GM12878 (cell line): ENCODE data around the gene GALNT15. TPM values are rescaled to one million over a fixed set of nuclear protein-coding genes. Genes with fewer than 3 reads are reported as not detected.
A peak's percentile ranks its signal among the peaks of the same experiment; 100 is the strongest.

ENCODE experiments used
- ATAC-seq: fragments of 200-7000 bp; cut with Tn5 transposase; 3 replicates; pipeline ENCODE4 v1.9.1; 2020; ENCODE audit warnings: mild to moderate bottlenecking, moderate library complexity
- BruUV-seq: library from RNA; stranded (reverse); fragments of 400-500 nt; replicated peaks from 2 replicates; lab custom pipeline; 2021; lab: Mats Ljungman, UMichigan
- CTCF ChIA-PET: fragments of 300-600 bp; sonication (Branson Sonifier 250); formaldehyde crosslinking; extraction: SDS; loops from one replicate; lab custom pipeline; 2021; ENCODE audit warnings: inconsistent platforms; lab: Yijun Ruan, JAX
- POLR2A ChIA-PET: fragments of 350-600 bp; formaldehyde crosslinking; extraction: SDS; loops from one replicate; lab custom pipeline; 2021; ENCODE audit warnings: inconsistent platforms; lab: Charles Lee
- RAD21 ChIA-PET: fragments of 300-600 bp; sonication (Branson Sonifier 250); formaldehyde crosslinking; loops from one replicate; lab custom pipeline; 2023; ENCODE audit warnings: antibody characterized with exemption; ENCODE audit not compliant: unreplicated experiment; lab: Charles Lee
- SMC1A ChIA-PET: fragments of 300-600 bp; sonication (Branson Sonifier 250); formaldehyde crosslinking; loops from one replicate; lab custom pipeline; 2023; ENCODE audit not compliant: unreplicated experiment, uncharacterized antibody; lab: Charles Lee
- DNase-seq: peaks from one replicate; pipeline ENCODE4 v3.0.0-alpha.2; 2011; ENCODE audit warnings: low read depth, low spot score
- FAIRE-seq: peaks from 3 replicates; lab custom pipeline; 2011; peaks lifted over from hg19 to GRCh38; lab: Jason Lieb, UNC
- H2AFZ ChIP-seq: 2 replicates; pipeline ENCODE4 v1.6.0; 2011; ENCODE audit warnings: low read depth, low read length, control low read depth; ENCODE audit not compliant: control insufficient read depth
- H3K27ac ChIP-seq: 2 replicates; pipeline ENCODE4 v1.5.1; 2011; ENCODE audit warnings: control low read depth; ENCODE audit not compliant: control insufficient read depth, insufficient read depth
- H3K27me3 ChIP-seq, 2 experiments: replicated peaks in 1 of 2; 2 replicates each; pipeline versions ENCODE4 v1.6.0 to v1.6.1; 2011; ENCODE audit warnings: low read length in 1 of 2; ENCODE audit not compliant: control insufficient read depth in 2 of 2, insufficient read depth in 2 of 2
- H3K36me3 ChIP-seq, 2 experiments: 2 replicates each; pipeline ENCODE4 v1.5.1; 2011; ENCODE audit warnings: low read length in 1 of 2; ENCODE audit not compliant: control insufficient read depth in 2 of 2, insufficient read depth in 2 of 2
- H3K4me1 ChIP-seq: 2 replicates; pipeline ENCODE4 v1.6.1; 2011; ENCODE audit warnings: mild to moderate bottlenecking, low read length, moderate library complexity, mixed read lengths; ENCODE audit not compliant: control insufficient read depth, insufficient read depth
- H3K4me2 ChIP-seq: 2 replicates; pipeline ENCODE4 v1.6.0; 2011; ENCODE audit warnings: control low read depth; ENCODE audit not compliant: control insufficient read depth, insufficient read depth
- H3K4me3 ChIP-seq: fragments of 200-600 bp; sonication (generic); 2 replicates; pipeline ENCODE4 v1.5.1; 2016
- H3K79me2 ChIP-seq: 2 replicates; pipeline ENCODE4 v1.6.0; 2011; ENCODE audit warnings: low read length; ENCODE audit not compliant: control insufficient read depth, insufficient read depth
- H3K9ac ChIP-seq: 2 replicates; pipeline ENCODE4 v1.8.0; 2011; ENCODE audit warnings: low read length, control low read depth, mixed read lengths; ENCODE audit not compliant: control insufficient read depth, insufficient read depth
- H3K9me3 ChIP-seq: replicated peaks from 3 replicates; pipeline ENCODE4 v1.5.1; 2011; ENCODE audit warnings: mild to moderate bottlenecking, low read length; ENCODE audit not compliant: control insufficient read depth, insufficient read depth
- H4K20me1 ChIP-seq: 2 replicates; pipeline ENCODE4 v1.6.0; 2011; ENCODE audit not compliant: control insufficient read depth, insufficient read depth
- ATF7 ChIP-seq: fragments of 450-650 bp; IDR thresholded peaks from 2 replicates; pipeline ENCODE4 v1.6.1; 2016; ENCODE audit warnings: low read depth, mild to moderate bottlenecking
- BCL3 ChIP-seq: IDR thresholded peaks from 2 replicates; pipeline ENCODE4 v1.6.1; 2011; ENCODE audit warnings: borderline replicate concordance, low read depth, mild to moderate bottlenecking, moderate library complexity, low read length; ENCODE audit not compliant: insufficient read depth, poor library complexity, severe bottlenecking
- ESRRA ChIP-seq: IDR thresholded peaks from 2 replicates; pipeline ENCODE4 v1.6.1; 2012; ENCODE audit warnings: mild to moderate bottlenecking, low read length, improper control_type of control experiment
- IKZF1 ChIP-seq: fragments of 450-650 bp; conservative IDR thresholded peaks from 2 replicates; pipeline ENCODE4 v1.6.1; 2017; ENCODE audit warnings: antibody characterized with exemption, mild to moderate bottlenecking
- IKZF2 ChIP-seq, 2 experiments: fragments of 450-650 bp; IDR thresholded peaks; 2 replicates each; pipeline ENCODE4 v1.6.1; 2017; ENCODE audit warnings: mild to moderate bottlenecking in 2 of 2, moderate library complexity in 2 of 2
- MEF2B ChIP-seq: fragments of 450-650 bp; IDR thresholded peaks from 2 replicates; pipeline ENCODE4 v1.6.1; 2018; ENCODE audit warnings: mild to moderate bottlenecking, moderate library complexity; ENCODE audit not compliant: partially characterized antibody, poor library complexity, severe bottlenecking
- MTA2 ChIP-seq: fragments of 450-650 bp; IDR thresholded peaks from 2 replicates; pipeline ENCODE4 v1.6.1; 2016; ENCODE audit warnings: low read depth, mild to moderate bottlenecking, moderate library complexity
- MXI1 ChIP-seq: fragments of 150-350 bp; IDR thresholded peaks from 2 replicates; pipeline ENCODE4 v1.6.1; 2011; ENCODE audit warnings: low read depth, mild to moderate bottlenecking, inconsistent platforms, low read length, improper control_type of control experiment
- POU2F2 ChIP-seq: IDR thresholded peaks from 3 replicates; pipeline ENCODE4 v1.6.1; 2011; ENCODE audit warnings: low read depth, mild to moderate bottlenecking, low read length, borderline replicate concordance
- RELB ChIP-seq: fragments of 450-650 bp; IDR thresholded peaks from 2 replicates; pipeline ENCODE4 v1.6.1; 2017; ENCODE audit warnings: low read depth, mild to moderate bottlenecking, moderate library complexity
- RUNX3 ChIP-seq: IDR thresholded peaks from 2 replicates; pipeline ENCODE4 v1.6.1; 2012; ENCODE audit warnings: low read length, inconsistent platforms
- YY1 ChIP-seq: IDR thresholded peaks from 2 replicates; pipeline ENCODE4 v1.6.1; 2011; ENCODE audit warnings: low read depth, mild to moderate bottlenecking, low read length
- ZNF217 ChIP-seq: fragments of 450-650 bp; IDR thresholded peaks from 2 replicates; pipeline ENCODE4 v1.6.1; 2017; ENCODE audit warnings: antibody characterized with exemption, mild to moderate bottlenecking
- ZNF384 ChIP-seq: IDR thresholded peaks from 2 replicates; pipeline ENCODE4 v1.6.1; 2012; ENCODE audit warnings: low read depth, mild to moderate bottlenecking, low read length, improper control_type of control experiment, borderline replicate concordance
- WGBS: methylation state at CpG from one replicate; pipeline ENCODE4 v1.1.6; 2016; ENCODE audit warnings: low lambda C conversion rate; ENCODE audit not compliant: insufficient replicate concordance, insufficient coverage; ENCODE audit errors: missing lambda C conversion rate; 5-methylcytosine and 5-hydroxymethylcytosine counted together
- in situ Hi-C: fragments of 300-500 bp; cut with MboI; formaldehyde crosslinking; loops from 9 replicates; pipeline ENCODE4 v1.14.3; 2018; ENCODE audit warnings: mixed read lengths
- intact Hi-C: fragments of 100-400 bp; cut with micrococcal nuclease; formaldehyde crosslinking; loops from one replicate; pipeline ENCODE4 v1.14.2; 2022; ENCODE audit not compliant: unreplicated experiment
- polyA plus RNA-seq, 11 experiments: library from polyadenylated mRNA; depleted of rRNA in 4 of 11; unstranded in 6 of 11; stranded (reverse) in 5 of 11; fragments of >200 nt; fragmentation: Nextera tagmentation in 4 of 11; fragmentation: Illumina TruSeq in 1 of 11; extraction: Ambion mirVana in 4 of 11; extraction: Trizol in 1 of 11; gene quantifications; 1 replicate in 1 of 11; 2 replicates in 10 of 11; pipeline versions ENCODE4 v1.2.1 to v1.2.3, GENCODE V29; 2011 to 2016; ENCODE audit warnings: inconsistent platforms in 2 of 11, missing spikeins in 2 of 11, low read depth in 1 of 11
- total RNA-seq, 4 experiments: library from RNA; depleted of rRNA in 3 of 4; stranded (reverse); fragments of >200 nt in 3 of 4; fragmentation: Illumina TruSeq in 1 of 4; extraction: Trizol in 1 of 4; gene quantifications; 2 replicates each; pipeline versions ENCODE4 v1.2.1 to v1.2.3, GENCODE V29; 2013 to 2021
- TF ChIP-seq, protein P1 (sequence below): fragments of 450-650 bp; IDR thresholded peaks from 2 replicates; pipeline ENCODE4 v1.6.1; 2017; ENCODE audit warnings: mild to moderate bottlenecking, low read depth, inconsistent platforms; ENCODE audit not compliant: poor library complexity, severe bottlenecking

Gene GALNT15
- total and polyA plus RNA-seq, 10 of the 15 experiments (the other 5 are each of a cell fraction or from before 2014, with no cell fraction given): 0.03 to 0.05 TPM; not detected in 8

GRCh38 chr3:16252243-16252978, 77.9 kb downstream of the GALNT15 start:
- ChIA-PET RAD21 (interaction anchor here (0.7 to 1.5 kb wide), 10 partner anchors 9 to 456 kb away, joined by 3 to 8 read pairs (median 4); partner anchors contain the start of genes DPH3 and OXNAD1), SMC1A (interaction anchor here (0.7 to 5.7 kb wide), 8 partner anchors 8 to 526 kb away, joined by 3 to 43 read pairs (median 3); partner anchors contain the start of genes DPH3 and OXNAD1), CTCF (interaction anchor here (0.6 to 2.8 kb wide), 10 partner anchors 9 to 1924 kb away, joined by 3 to 22 read pairs (median 4); partner anchors contain the start of genes DPH3 and OXNAD1), POLR2A (interaction anchor here (0.6 to 1.3 kb wide), 4 partner anchors 12 to 1047 kb away, joined by 3 to 15 read pairs (median 4); partner anchors contain the start of genes DPH3 and OXNAD1)
- no peak overlapping the region for H3K27ac ChIP-seq
- DNase-seq (peak; percentile 32), ATAC-seq (peak; percentile 51), FAIRE-seq (no peak)
- WGBS: under 1% methylated on average over 7 of the region's 7 CpGs
- TF ChIP-seq ZNF384 (peak; percentile 41; the same call in 1 of the 2 replicates), MEF2B (peak; percentile 77), BCL3 (no peak), ATF7 (peak; percentile 50; the same call in 1 of the 2 replicates), RELB (0 out of 2 replicates have a peak, but pooled peaks have one; percentile 31), IKZF2 (IDR thresholded peaks at IDR 0.05) (0 out of 4 replicates have a peak, but pooled peaks have one; percentile 22 to 36), MTA2 (peak; percentile 54; the same call in 1 of the 2 replicates), MXI1 (no peak), RUNX3 (peak; percentile 60), ESRRA (0 out of 2 replicates have a peak, but pooled peaks have one; percentile 16), ZNF217 (0 out of 2 replicates have a peak, but pooled peaks have one; percentile 52), IKZF1 (0 out of 2 replicates have a peak, but pooled peaks have one; percentile 26), POU2F2 (peak; percentile 54; the same call in 1 of the 3 replicates), YY1 (no peak)
- TF ChIP-seq, protein P1, sequence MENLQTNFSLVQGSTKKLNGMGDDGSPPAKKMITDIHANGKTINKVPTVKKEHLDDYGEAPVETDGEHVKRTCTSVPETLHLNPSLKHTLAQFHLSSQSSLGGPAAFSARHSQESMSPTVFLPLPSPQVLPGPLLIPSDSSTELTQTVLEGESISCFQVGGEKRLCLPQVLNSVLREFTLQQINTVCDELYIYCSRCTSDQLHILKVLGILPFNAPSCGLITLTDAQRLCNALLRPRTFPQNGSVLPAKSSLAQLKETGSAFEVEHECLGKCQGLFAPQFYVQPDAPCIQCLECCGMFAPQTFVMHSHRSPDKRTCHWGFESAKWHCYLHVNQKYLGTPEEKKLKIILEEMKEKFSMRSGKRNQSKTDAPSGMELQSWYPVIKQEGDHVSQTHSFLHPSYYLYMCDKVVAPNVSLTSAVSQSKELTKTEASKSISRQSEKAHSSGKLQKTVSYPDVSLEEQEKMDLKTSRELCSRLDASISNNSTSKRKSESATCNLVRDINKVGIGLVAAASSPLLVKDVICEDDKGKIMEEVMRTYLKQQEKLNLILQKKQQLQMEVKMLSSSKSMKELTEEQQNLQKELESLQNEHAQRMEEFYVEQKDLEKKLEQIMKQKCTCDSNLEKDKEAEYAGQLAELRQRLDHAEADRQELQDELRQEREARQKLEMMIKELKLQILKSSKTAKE: peak; percentile 37
- H3K36me3 ChIP-seq: no peaks in the 10 kb centered on the region
- no peak overlapping the region for H2AFZ ChIP-seq
- peak overlapping the region; percentile 20; the same call in 1 of the 2 replicates for H3K4me2 ChIP-seq
- no TSS peak for BruUV-seq
- no peaks in the 10 kb centered on the region for H3K79me2 ChIP-seq
- intact Hi-C loops: no loop called here
- H3K9ac ChIP-seq: no peak overlapping the region
- no peak overlapping the region for H3K4me3 ChIP-seq
- H3K4me1 ChIP-seq: peaks cover 13% of the 10 kb centered on the region
- no peaks in the 10 kb centered on the region for H3K9me3 ChIP-seq
- no peaks in the 10 kb centered on the region for H3K27me3 ChIP-seq
- in situ Hi-C loops: no loop called here
- no peaks in the 10 kb centered on the region for H4K20me1 ChIP-seq
